CD4-positive, alpha-beta T cell treated with Interleukin-17A for 4 hours (primary cell): ENCODE results near the gene RPRD2.

Source experiments
- DNase-seq: peaks from one replicate; pipeline ENCODE4 v3.0.0-alpha.2; 2020; ENCODE audit warnings: mixed read lengths

RPRD2 gene

DNA sequence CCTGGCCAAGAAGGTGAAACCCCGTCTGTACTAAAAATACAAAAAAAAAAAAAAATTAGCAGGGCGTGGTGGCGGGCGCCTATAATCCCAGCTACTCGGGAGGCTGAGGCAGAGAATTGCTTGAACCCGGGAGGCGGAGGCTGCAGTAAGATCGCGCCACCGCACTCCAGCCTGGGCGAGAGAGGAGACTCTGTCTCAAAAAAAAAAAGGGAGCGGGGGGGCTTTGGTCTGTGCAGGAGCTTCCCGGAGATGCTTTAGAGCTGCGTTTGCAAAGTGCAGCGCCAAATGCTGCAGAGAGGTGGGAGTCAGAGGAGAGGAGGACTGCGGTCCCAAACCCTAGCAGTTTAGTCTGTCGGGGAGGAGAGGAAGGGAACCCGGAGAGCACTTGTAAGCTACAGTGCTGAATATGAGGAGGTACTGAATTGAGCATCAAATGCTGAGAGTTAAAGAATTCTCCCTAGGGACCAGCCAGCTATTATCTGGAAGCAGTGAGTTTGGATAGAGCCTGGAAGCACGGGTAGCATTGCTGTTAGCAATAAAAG lies 152.2 kb downstream of the RPRD2 start:
- DNase-seq = peak; percentile 29

GRCh38 chr1:150516616-150517015 lies 152.7 kb downstream of the RPRD2 start:
- DNase-seq = no peak

DNA sequence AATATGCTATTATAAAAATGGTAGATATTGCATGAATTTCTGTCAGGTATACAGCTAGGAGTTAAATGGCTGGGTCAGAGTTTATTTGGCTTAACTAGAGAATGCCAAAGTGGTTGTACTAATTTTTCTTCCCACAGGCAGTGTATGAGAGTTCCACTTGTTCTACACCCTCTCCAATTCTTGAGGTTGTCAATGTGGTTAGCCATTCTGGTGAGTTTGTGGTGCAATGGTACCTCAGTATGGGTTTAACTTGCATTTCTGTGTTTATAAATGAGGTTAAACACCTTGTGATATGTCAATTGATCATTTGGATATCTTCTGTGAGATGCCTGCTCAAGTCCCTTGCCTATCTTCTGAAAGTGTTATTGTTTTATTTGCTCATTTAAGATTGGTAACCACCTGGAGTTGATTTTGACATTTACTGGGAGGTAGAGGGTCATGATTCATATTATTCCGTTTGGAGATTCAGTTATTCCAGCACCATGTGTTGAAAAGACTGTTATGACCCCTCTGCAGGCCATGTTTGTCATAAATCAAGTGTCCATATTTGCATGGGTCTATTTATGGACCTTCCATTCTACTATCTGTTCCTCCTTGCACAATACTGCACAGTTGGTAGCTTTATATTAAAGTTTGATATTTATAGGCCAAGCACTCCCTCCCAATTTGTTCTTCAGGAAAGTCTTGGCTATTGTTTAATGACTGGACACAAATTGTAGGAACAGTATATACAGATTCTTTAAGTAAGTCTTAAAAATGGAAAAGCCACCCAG lies 157.4 kb downstream of the RPRD2 start:
- DNase-seq = no peak

DNA sequence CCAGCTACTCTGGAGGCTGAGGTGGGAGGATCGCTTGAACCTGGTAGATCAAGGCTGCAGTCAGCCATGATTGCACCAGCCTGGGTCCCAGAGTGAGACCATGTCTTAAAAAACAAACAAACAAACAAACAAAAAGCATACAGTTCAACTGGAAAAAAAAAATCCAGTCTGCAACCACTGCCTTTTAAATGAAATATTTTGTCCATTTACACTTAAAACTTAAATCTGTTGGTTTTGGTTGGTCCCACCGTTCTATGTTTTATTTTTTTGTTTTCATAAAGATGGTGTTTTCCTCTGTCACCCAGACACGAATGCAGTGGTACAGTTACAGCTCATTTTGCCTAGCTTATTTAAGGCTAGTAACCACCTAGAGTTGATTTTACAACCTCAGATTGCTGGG lies 161.4 kb downstream of the RPRD2 start:
- no peak for DNase-seq
